ENCODE measurements around the gene PRR15L.
"Not testable (repeated sequence)": the region's sequence is repeated elsewhere in the genome, so short reads cannot be mapped to it uniquely, and the experiment has no call there.

The PRR15L gene

GRCh38 chr17:47935468-47935867 lies 22.2 kb downstream of the PRR15L start:
- not testable (repeated sequence) for DNase-seq (ENCODE audit: low read depth)

DNA sequence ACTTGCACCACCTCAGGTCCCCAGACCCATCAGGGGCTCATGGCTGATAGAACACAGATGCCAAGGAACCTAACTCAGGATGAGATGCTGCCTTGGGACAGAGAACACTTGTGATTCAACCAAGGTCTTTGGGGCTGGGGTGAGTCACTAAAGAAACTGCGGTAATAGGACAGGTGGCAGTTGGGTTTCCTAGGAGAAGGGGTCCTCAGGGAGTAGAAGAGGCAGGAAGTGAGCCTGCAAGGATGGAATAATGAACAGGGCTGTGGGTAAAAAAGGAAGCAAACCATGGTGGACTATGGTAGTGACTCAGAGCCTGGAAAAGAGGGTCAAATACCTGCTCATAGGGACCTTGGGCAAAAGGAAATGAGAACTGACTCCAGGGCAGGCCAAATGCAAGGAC lies 22.8 kb downstream of the PRR15L start:
- DNase-seq (ENCODE audit: low read depth) = no peak

GRCh38 chr17:47931848-47932247 lies 25.8 kb downstream of the PRR15L start:
- DNase-seq (ENCODE audit: low read depth) = no peak

- no peak for DNase-seq (ENCODE audit: low read depth)
These were observed 28.3 kb downstream of the PRR15L start for GRCh38 chr17:47929218-47930000.

GRCh38 chr17:47928415-47928814 lies 29.3 kb downstream of the PRR15L start:
- no peak for DNase-seq (ENCODE audit: low read depth)

- no peak for DNase-seq (ENCODE audit: low read depth)
These were observed 29.8 kb downstream of the PRR15L start for GRCh38 chr17:47927821-47928400.

DNA sequence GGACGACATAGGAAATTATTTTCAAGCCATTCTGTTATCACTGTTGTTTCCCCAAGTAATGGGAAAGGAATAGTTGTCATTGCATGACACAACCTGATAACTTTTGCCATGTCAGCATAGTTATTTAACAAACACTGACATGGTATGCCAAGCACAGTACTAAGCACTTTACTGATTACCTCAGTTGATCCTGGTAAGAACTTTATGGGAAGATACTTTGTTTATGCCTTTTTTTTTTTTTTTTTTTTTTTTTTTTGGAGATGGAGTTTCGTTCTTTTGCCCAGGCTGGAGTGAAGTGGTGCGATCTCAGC lies 32.0 kb downstream of the PRR15L start:
- no peak for DNase-seq (ENCODE audit: low read depth)

GRCh38 chr17:47924785-47925677 lies 32.7 kb downstream of the PRR15L start:
- DNase-seq (ENCODE audit: low read depth) = no peak

- DNase-seq (ENCODE audit: low read depth) = not testable (repeated sequence)
These were observed 37.8 kb downstream of the PRR15L start for GRCh38 chr17:47919889-47920288.

- DNase-seq (ENCODE audit: low read depth) = no peak
These were observed 38.7 kb downstream of the PRR15L start for GRCh38 chr17:47918991-47919390.

GRCh38 chr17:47918006-47918405 lies 39.7 kb downstream of the PRR15L start:
- no peak for DNase-seq (ENCODE audit: low read depth)

- DNase-seq (ENCODE audit: low read depth) = no peak
These were observed 40.1 kb downstream of the PRR15L start for GRCh38 chr17:47917581-47917980.

DNA sequence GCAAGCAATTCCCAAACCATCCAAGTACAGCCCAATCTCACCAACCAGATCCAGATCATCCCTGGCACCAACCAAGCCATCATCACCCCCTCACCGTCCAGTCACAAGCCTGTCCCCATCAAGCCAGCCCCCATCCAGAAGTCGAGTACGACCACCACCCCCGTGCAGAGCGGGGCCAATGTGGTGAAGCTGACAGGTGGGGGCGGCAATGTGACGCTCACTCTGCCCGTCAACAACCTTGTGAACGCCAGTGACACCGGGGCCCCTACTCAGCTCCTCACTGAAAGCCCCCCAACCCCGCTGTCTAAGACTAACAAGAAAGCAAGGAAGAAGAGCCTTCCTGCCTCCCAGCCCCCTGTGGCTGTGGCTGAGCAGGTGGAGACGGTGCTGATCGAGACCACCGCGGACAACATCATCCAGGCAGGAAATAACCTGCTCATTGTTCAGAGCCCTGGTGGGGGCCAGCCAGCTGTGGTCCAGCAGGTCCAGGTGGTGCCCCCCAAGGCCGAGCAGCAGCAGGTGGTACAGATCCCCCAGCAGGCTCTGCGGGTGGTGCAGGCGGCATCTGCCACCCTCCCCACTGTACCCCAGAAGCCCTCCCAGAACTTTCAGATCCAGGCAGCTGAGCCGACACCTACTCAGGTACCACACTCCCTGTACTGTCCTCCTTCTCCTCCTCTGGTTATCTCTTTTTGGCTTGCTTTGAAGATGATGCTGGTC lies 41.0 kb downstream of the PRR15L start:
- DNase-seq (ENCODE audit: low read depth) = no peak

GRCh38 chr17:47915776-47916398 lies 41.8 kb downstream of the PRR15L start:
- no peak for DNase-seq (ENCODE audit: low read depth)

DNA sequence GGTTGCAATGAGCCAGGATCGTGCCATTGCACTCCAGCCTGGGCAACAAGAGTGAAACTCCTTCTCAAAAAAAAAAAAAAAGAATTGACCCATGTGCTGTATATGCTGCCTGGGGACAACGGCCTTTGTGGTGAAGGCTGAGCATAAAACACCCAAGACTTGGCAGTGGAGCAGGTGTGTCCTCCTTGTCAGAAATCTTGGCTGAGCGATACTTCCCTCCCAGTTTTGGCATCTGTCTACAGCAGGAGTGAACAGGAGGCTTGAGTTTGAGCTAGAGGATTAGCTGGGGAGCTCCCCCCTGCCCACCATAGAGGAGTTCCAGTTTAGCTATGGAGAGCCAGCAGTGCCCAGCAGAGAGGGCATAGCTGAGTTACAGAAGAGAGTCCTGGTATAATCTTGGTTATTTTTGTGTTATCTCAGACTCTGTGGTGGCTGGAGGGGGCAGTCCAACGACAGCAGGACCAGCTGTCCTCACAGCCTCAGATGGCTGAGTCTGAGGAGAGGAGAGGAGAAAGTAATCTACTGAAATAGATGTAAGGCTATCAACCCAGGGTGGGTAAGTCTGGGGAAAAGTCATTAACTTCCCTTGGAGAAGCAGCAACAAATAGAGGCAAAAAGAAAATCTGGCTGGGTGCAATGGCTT lies 43.3 kb downstream of the PRR15L start:
- DNase-seq (ENCODE audit: low read depth) = no peak

GRCh38 chr17:47913050-47913449 lies 44.6 kb downstream of the PRR15L start:
- DNase-seq (ENCODE audit: low read depth) = no peak

DNA sequence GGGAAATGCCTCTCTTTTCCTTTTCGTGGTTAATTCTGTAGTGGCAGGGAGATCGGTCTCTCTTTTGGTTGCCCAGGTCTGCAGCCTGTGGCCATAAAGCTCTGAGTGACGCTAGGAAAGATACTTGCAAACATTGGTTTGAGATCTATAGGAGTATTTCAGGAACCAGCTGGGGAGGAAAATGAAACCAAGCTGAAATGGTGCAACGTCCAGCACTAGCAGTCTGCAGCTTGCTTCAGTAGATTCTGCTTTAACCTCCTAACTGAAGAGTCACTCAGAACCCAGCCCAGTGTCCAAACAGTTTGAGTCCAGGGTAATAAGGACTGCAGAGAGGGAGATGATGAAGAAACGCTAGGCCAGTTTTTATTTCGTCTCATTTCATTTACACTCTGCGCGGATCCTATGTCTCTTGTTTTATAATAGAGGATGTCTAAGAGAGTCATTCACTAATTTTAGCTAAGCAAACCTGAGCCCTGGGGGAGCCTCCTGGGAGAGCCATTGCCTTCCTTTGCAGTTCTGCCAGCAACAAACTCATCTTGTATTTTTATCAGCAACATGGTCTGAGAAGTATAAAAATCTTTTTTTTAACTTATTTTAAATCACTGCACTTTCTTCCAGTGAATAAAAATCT lies 49.6 kb downstream of the PRR15L start:
- no peak for DNase-seq (ENCODE audit: low read depth)

- DNase-seq (ENCODE audit: low read depth) = no peak
These were observed 51.2 kb downstream of the PRR15L start for GRCh38 chr17:47906443-47906842.

DNA sequence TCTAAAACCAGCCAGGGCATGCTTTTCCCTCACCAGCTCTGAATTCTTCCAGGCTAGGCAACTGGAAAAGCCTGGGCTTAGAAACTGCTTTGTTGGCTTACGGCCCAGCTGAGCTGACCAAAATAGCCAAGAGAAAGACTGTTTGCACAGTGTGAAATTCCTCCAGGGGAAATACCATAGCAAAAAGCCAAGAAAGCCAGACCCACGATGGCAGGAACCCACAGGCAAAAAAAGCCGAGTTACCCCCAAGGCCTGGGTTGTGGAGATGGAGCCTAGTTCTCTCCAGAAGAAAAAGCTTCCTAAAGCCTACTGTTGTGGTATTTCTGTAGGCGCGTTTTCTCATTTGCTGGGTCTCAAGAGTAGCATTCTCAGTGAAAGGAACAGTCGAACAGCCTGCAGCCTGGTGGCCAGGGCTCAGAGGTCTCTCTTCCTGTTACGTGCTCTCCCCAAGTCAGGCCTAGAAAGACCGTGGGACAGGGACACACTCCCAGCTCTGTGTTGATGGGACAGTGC lies 52.4 kb downstream of the PRR15L start:
- no peak for DNase-seq (ENCODE audit: low read depth)

DNA sequence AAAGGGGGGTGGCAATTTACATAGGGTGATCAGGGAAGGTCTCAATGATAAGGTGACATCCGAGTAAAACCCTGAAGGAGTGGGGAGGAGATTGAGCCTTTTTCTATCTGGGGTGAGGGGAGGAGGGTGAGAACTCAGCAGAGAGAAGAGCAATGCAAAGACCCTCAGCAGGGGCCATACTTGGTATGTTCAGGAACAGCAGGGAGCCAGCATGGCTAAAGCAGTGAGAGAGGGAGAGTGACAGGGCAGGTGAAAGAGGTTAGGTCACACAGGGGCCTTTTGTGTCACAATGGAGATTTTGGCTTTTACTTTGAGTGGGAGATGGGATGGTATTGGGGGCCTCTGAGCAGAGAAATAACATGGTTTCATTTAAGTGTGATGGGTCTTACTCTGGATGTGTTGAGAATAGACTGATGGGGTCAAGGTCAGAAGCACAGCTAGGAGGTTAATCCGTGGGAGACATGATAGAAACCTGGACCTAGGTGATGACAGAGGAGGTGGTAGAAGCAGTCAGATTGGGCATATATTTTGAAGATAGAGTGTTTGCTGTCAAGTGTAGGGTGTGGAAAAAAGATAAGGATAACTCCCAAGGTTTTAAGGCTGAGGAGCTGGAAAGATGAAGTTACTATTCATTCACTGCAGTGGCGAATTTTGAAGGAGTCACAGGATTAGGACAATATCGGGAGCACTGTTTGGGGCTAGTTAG lies 55.5 kb downstream of the PRR15L start:
- no peak for DNase-seq (ENCODE audit: low read depth)
